ENCODE data around the gene FSTL4.

Gene FSTL4

DNA sequence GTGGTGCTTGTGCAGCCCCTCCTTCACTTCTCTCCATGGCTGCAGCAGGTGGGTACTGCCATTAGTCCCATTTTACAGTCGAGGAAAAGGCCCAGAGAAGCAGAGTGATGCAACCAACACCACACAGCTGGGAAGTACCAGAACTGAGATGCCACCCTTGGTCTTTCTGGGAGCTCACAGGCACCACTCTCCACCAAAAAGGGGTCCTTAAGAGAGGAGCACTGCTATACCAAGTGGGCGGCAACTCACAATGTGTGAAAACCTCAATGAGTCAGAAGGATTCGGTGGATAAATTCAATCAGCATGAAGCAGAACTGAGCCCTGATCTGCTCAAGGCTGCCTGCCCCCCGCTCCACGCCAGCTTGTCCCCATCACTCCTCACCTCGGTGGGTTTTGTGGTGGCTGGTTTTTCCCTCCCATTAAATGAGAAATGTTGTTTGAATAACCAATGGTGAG lies 213.7 kb downstream of the FSTL4 start:
- no peak overlapping the region for H2AFZ ChIP-seq (ENCODE audit: low read length)
- H3K4me3 ChIP-seq (ENCODE audit: low read length) = no peak overlapping the region
- no peak overlapping the region for H3K9ac ChIP-seq (ENCODE audit: low read length)
- DNase-seq = no peak
- no peaks in the 10 kb centered on the region for H3K4me1 ChIP-seq (ENCODE audit: low read length)
- H3K9me3 ChIP-seq (replicated peaks; ENCODE audit: insufficient read depth, low read length) = no peaks in the 10 kb centered on the region
- H3K27me3 ChIP-seq (replicated peaks; ENCODE audit: insufficient read depth, low read length) = no peaks in the 10 kb centered on the region
- TF ChIP-seq EZH2 (optimal IDR thresholded peaks at IDR 0.05; ENCODE audit: low read depth, low read length) (no peak), EZH2phosphoT487 (IDR thresholded peaks at IDR 0.05; ENCODE audit: low read length) (no peak), CTCF (IDR thresholded peaks at IDR 0.05; ENCODE audit: low read length) (no peak)
- no peaks in the 10 kb centered on the region for H3K9me2 ChIP-seq (replicated peaks; ENCODE audit: insufficient read depth, low read length)
- H3F3A ChIP-seq (ENCODE audit: insufficient read depth, low read length) = no peaks in the 10 kb centered on the region
- no peak overlapping the region for H3K27ac ChIP-seq (ENCODE audit: low read length)
- H4K20me1 ChIP-seq (ENCODE audit: insufficient read depth, low read length) = no peaks in the 10 kb centered on the region
- no peaks in the 10 kb centered on the region for H3K36me3 ChIP-seq (replicated peaks; ENCODE audit: insufficient read depth, low read length)
- no peaks in the 10 kb centered on the region for H3K79me2 ChIP-seq (ENCODE audit: low read length)
- H3K4me2 ChIP-seq (ENCODE audit: low read depth, low read length) = no peak overlapping the region

- Histone ChIP-seq H3K9me3 (replicated peaks; ENCODE audit: insufficient read depth, low read length) (no peaks in the 10 kb centered on the region), H3K27me3 (replicated peaks; ENCODE audit: insufficient read depth, low read length) (no peaks in the 10 kb centered on the region), H4K20me1 (ENCODE audit: insufficient read depth, low read length) (no peaks in the 10 kb centered on the region), H3K27ac (ENCODE audit: low read length) (no peak overlapping the region), H2AFZ (ENCODE audit: low read length) (no peak overlapping the region), H3K4me3 (ENCODE audit: low read length) (no peak overlapping the region), H3F3A (ENCODE audit: insufficient read depth, low read length) (no peaks in the 10 kb centered on the region), H3K4me2 (ENCODE audit: low read depth, low read length) (no peak overlapping the region), H3K36me3 (replicated peaks; ENCODE audit: insufficient read depth, low read length) (no peaks in the 10 kb centered on the region), H3K4me1 (ENCODE audit: low read length) (no peaks in the 10 kb centered on the region), H3K9ac (ENCODE audit: low read length) (no peak overlapping the region), H3K9me2 (replicated peaks; ENCODE audit: insufficient read depth, low read length) (no peaks in the 10 kb centered on the region), H3K79me2 (ENCODE audit: low read length) (no peaks in the 10 kb centered on the region)
- TF ChIP-seq EZH2 (optimal IDR thresholded peaks at IDR 0.05; ENCODE audit: low read depth, low read length) (no peak), CTCF (IDR thresholded peaks at IDR 0.05; ENCODE audit: low read length) (no peak), EZH2phosphoT487 (IDR thresholded peaks at IDR 0.05; ENCODE audit: low read length) (no peak)
- DNase-seq = no peak
Observed at GRCh38 chr5:133397990-133398645, 214.2 kb downstream of the FSTL4 start.

DNA sequence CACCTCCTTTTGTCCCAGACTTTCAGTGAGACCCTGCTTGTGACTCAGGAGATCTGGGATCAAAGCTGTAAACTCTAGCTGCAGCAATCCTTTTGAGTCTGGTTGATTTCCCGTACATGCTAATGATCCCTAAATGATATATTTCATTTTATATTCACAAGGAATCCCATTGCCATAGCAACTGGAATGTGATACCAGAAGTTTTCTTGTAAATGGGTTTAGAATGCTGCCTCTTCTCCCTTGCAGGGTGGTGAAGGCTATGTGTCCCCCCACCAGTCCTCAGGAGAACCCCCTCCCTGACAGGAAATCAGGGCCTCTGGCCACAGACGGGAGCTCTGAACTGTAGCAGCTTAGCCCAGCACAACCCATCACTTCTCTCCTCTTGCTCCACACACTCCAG lies 215.0 kb downstream of the FSTL4 start:
- Histone ChIP-seq H3K27ac (ENCODE audit: low read length) (no peak overlapping the region), H3K4me1 (ENCODE audit: low read length) (no peaks in the 10 kb centered on the region), H3K36me3 (replicated peaks; ENCODE audit: insufficient read depth, low read length) (no peaks in the 10 kb centered on the region), H3K27me3 (replicated peaks; ENCODE audit: insufficient read depth, low read length) (no peaks in the 10 kb centered on the region), H3K4me2 (ENCODE audit: low read depth, low read length) (no peak overlapping the region), H3F3A (ENCODE audit: insufficient read depth, low read length) (no peaks in the 10 kb centered on the region), H4K20me1 (ENCODE audit: insufficient read depth, low read length) (no peaks in the 10 kb centered on the region), H3K79me2 (ENCODE audit: low read length) (no peaks in the 10 kb centered on the region), H3K9ac (ENCODE audit: low read length) (no peak overlapping the region), H3K4me3 (ENCODE audit: low read length) (no peak overlapping the region), H3K9me2 (replicated peaks; ENCODE audit: insufficient read depth, low read length) (no peaks in the 10 kb centered on the region), H2AFZ (ENCODE audit: low read length) (no peak overlapping the region), H3K9me3 (replicated peaks; ENCODE audit: insufficient read depth, low read length) (no peaks in the 10 kb centered on the region)
- TF ChIP-seq CTCF (IDR thresholded peaks at IDR 0.05; ENCODE audit: low read length) = no peak
- no peak for TF ChIP-seq EZH2 (optimal IDR thresholded peaks at IDR 0.05; ENCODE audit: low read depth, low read length)
- TF ChIP-seq EZH2phosphoT487 (IDR thresholded peaks at IDR 0.05; ENCODE audit: low read length) = no peak
- DNase-seq = no peak
